ENCODE data around the gene NOVA2.
A peak's percentile ranks its signal among the peaks of the same experiment; 100 is the strongest.
"Not testable (repeated sequence)": the region's sequence is repeated elsewhere in the genome, so short reads cannot be mapped to it uniquely, and the experiment has no call there.

Gene NOVA2

DNA sequence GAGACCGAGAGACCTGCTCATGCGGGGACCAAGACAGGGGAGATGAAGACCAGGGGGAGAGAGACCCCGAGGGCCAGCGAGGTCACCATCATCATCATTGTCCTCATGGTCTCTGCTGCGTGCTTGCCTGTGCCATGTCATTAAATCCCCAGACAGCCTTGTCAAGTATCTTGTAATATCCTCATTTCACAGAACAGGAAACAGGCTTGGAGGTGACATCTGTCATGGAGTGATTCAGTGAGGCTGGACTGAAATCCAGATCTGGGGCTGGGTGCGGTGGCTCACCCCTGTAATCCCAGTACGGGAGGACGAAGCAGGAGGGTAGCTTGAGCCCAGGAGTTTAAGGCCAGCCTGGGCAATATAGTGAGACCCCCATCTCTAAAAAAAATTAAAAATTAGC lies 53.2 kb downstream of the NOVA2 start:
- no peak for DNase-seq

- no peak for DNase-seq
Measured at GRCh38 chr19:45919678-45920077, 54.0 kb downstream of the NOVA2 start.

DNA sequence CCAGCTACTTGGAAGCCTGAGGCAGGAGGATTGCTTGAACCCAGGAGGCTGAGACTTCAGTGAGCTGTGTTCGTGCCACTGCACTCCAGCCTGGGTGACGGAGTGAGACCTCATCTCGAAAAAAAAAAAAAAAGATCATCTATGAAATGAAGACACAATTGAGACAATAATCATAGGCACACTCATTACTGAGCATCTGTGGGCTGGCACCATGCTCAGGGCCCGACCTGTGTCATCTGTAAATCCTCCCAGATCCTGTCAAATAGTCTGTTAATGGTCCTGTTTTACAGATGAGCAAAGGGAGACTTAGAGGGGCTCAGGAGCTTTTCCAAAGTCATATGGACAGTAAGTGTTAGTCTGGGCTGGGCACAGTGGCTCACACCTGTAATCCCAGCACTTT lies 54.9 kb downstream of the NOVA2 start:
- no peak for DNase-seq

GRCh38 chr19:45917421-45918091 lies 56.1 kb downstream of the NOVA2 start:
- no peak for DNase-seq

DNA sequence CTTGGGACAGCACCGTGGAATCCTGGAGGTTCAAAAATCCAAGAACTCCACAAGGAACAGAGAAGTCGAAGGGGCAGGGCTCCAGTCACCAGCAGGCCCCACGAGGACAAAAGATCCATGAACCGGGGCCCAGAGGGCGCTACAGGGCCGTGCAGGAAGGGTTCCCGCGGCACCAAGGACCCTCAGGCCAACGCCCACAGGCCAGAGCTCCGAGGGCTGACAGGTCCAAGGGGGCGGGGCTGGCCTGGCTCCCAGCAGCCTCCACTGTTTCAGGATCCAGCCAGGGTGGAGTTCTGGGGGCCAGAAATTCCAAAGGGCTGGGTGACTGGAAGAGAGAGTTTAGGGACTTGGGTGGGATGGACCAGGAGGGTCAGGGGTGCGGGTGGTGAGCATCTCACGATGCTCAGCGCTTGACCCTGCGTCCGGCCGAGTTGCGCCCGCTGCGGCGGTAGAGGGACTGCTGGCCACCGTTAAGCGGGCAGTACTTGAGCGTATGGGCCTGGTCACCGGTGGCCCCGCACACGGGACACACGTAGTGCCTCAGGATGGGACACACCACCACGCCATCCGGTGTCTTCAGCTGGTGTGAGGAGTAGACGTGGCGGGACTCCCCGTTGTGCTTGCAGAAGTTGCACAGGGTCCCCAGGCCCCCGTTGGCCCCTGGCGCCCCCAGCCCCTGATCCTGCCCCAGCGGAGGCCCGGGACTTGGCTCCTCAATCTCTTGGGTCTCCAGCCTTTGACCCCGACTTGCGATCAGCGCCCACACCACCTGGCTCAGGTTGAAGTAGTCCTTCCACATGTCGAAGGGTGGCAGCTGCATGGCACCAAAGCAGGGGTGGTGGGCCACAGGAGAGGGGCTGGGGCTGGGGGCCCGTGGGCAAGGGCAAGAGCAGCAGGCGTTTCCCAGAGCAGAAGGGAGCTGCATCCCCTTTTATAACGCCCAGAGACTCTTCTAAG lies 59.5 kb downstream of the NOVA2 start, which contains the start of gene NANOS2:
Gene NANOS2, minus strand, starts transcription at position 905 of the 957 bp plus-strand sequence. Its CDS starts 85 bp downstream, at position 820.
- peak; percentile 52 for DNase-seq

GRCh38 chr19:45911291-45911690 lies 62.4 kb downstream of the NOVA2 start:
- peak; percentile 19 for DNase-seq

- no peak for DNase-seq
Measured at GRCh38 chr19:45908956-45909355, 64.7 kb downstream of the NOVA2 start.

GRCh38 chr19:45906221-45906620 lies 67.4 kb downstream of the NOVA2 start:
- no peak for DNase-seq

DNA sequence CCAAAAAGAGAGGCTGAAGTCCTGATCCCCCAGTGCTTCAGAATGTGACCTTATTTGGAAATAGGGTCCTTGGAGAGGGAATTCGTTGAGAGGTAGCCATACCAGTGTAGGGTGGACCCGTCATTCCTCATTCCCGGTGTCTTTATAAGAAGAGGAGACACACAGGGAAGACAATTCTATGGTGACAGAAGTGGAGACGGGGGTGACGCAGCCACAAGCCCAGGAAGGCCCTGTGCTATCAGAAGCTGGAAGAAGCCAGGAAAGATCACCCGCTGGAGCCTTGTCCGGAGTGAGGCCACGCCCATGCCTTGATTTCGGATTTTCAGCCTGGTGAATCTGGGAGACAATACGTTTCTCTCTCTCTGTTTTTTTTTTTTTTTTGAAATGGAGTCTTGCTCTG lies 68.7 kb downstream of the NOVA2 start:
- no peak for DNase-seq

GRCh38 chr19:45902651-45903625 lies 70.7 kb downstream of the NOVA2 start:
- DNase-seq, result peak; percentile 99

DNA sequence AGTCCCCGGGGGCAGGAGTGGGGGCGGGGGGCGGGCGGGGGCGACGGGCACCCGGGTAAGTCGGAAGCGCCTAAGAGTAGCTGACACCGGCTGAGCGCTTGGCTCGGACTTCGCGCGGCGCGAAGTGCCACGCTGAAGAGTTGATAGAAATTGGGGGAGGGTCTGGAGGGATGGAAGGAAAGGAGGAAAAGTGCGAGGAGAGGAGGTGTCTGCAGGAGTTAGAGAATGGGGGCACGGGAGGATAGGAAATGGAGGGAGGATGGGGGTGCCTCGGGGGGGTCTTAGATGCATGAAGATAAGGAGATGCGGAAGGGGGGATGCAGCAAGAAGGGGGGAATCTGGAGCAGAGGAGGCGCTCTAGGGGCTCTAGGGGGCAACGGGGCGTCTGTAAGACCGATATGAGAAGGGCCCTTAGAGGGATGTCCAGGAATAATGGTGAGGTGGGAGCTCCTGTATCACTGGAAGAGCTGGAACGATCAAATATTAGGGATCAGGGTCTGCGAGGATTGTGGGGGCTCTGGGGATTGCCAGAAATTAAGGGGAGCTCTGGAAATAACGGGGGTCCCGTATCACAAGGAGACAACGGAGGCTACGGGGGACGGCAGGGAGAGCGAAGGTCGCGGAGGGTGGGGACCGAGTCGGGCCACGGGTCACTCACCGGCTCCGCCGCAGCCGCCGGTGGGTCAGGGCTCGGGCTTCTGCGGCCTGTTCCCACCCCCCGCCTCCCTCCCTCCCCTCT lies 71.6 kb downstream of the NOVA2 start, which contains the start of gene MYPOP:
Gene MYPOP, minus strand, starts transcription at position 702 of the 739 bp plus-strand sequence. CDS start 840 bp downstream, outside the sequence.
- peak; percentile 56 for DNase-seq

DNA sequence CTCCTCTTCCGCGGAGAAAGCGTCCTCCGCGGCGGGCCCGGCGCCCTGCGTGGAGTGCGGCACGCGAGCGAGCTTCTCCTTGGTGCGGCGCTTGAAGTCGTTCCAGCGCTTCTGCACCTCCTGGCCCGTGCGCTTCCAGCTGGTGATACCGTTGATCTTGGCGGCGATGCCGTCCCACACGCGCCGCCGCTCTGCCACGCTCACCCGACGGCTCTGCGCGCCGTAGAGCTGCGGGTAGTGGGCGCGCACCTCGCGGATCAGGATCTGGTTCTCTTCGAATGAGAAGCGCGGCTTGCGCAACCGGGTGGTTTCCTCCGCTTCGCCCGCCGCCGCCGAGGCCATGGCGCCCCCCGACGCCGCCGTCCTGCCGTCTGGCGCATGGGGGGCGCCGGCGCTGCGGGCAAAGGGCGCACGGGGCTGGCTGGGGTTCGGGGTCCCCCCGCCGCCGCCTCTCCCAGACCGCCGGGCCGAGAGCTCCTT lies 72.2 kb downstream of the NOVA2 start:
- DNase-seq, result no peak

DNA sequence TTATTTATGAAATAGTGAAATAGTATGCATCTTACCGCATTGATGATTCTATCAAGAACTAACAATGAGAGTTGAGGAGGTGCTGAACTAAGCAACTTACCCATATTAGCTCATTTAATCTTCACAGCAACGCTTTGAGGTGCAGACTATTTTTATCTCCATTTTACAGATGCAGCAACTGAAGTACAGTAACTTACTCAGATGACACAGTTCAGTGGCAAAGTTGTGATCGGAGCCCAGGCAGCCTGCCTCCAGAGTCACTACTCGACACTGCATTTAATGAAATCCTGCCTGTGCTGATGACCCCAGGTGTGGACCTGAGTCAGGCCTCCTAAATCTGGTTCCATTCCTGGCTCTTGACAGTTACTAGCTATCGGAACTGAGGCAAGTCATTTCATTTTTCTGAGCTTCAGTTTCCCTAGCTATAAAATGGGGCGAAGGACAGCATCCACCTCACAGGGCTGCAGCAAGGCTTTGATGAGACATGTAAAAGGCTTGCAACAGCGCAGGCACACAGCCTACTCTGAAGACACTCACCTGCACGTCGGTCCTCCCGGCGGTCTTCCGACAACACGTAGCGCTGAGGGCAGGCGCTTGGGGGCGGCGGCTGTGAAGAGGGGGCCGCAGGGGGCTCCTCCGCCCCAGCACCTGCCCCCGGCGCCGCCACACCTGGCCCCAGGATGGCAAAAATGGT lies 72.8 kb downstream of the NOVA2 start:
- DNase-seq, result no peak

- no peak for DNase-seq
Measured at GRCh38 chr19:45899919-45900589, 73.6 kb downstream of the NOVA2 start.

- no peak for DNase-seq
Measured at GRCh38 chr19:45899253-45899652, 74.4 kb downstream of the NOVA2 start.

DNA sequence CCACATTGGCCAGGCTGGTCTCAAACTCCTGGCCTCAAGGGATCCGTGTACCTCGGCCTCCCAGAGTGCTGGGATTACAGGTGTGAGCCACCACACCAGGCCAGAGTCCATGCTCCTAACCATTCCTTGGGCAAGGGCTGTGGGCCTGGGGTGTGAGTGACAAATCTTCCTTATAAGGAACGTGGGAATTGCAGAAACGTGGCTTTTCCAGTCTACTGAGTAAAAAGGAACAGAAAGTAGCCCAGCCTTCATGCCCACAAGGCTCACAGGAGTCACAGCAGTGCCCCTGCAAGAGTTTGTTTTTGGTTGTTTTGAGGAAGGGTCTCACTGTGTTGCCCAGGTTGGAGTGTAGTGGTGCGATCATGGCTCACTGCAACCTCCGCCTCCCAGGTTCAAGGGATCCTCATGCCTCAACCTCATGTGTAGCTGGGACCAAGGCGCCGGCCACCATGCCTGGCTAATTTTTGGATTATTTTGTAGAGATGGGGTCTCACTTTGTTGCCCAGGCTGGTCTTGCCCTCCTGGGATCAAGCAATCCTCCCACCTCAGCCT lies 76.3 kb downstream of the NOVA2 start:
- no peak for DNase-seq

GRCh38 chr19:45895983-45896599 lies 77.6 kb downstream of the NOVA2 start:
- not testable (repeated sequence) for DNase-seq

DNA sequence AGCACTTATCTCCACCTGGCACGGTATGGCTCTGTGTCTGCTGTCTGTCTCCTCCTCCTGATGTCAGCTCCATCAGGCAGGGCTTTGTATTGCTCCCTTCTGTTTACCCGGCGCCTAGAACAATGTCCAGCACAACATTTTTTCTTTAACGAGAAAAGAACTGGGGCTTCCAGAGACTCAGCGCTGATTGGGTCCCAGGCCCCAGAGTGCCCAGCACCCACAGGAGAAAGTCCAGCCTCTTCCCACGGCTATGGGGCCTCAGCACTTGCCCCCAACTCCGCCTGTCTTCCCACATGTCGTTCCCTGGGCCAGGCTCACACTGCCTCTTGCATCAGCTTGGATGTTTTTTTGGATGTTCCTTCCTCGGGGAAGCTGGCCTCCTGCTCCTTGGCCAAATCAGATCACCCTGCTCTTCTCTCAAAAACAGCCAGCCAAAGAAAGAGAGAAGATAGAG lies 78.1 kb downstream of the NOVA2 start:
- no peak for DNase-seq

DNA sequence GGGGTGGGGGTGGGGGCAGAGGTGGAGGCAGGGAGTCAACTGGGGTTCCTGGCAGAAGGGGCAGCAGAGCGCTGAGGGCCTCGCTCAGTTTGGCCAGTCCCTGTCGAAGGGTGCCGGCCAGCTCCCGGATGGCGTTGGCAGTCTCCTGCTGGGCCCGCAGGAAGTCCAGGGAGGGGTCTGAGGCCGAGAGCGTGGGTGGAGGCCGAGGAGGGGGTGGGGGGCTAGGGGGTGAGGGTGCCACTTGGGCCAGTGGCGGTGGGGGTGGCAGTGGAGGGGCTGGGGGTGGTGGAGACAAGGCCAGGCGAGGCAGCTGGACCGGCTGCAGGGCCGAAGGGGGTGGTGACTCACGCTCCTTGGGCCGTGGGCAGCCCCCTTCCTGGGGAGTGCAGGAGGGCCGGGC lies 82.8 kb downstream of the NOVA2 start:
- no peak for DNase-seq
